ENCODE results near the gene OVOL3.

- no peak for TF ChIP-seq CTCF (IDR thresholded peaks at IDR 0.05)
- peak in 1 of 2 donors; percentile 31 for TF ChIP-seq POLR2A (IDR thresholded peaks at IDR 0.05)
- no peak for TF ChIP-seq POLR2AphosphoS5 (IDR thresholded peaks at IDR 0.05; ENCODE audit: insufficient read depth in 1 of 2, low read depth in 1 of 2)
Observed at GRCh38 chr19:36115453-36116343, 4.8 kb downstream of the OVOL3 start, which contains the start of gene TBCB.

Measured in vagina (tissue), 2 donors.